K562 (cell line): ENCODE results near the gene EPS8L1. TPM values are rescaled to one million over a fixed set of nuclear protein-coding genes. Genes with fewer than 3 reads are reported as not detected.
A peak's percentile ranks its signal among the peaks of the same experiment; 100 is the strongest.

ENCODE experiments used
- ATF7 ChIP-seq: fragments of 450-650 bp; IDR thresholded peaks from 2 replicates; pipeline ENCODE4 v1.7.1; 2014; ENCODE audit warnings: mild to moderate bottlenecking, moderate library complexity
- BCL6 ChIP-seq: fragments of 250-450 bp; sonication (Bioruptor Pico); IDR thresholded peaks from 2 replicates; pipeline ENCODE4 v1.4.0; 2020
- BHLHE40 ChIP-seq: IDR thresholded peaks from 2 replicates; pipeline ENCODE4 v1.6.1; 2011; ENCODE audit warnings: low read length, improper control_type of control experiment
- CEBPG ChIP-seq, 3 experiments: fragments of 200-800 bp in 1 of 3; sonication (Bioruptor generic) in 1 of 3; sonication (generic) in 1 of 3; formaldehyde crosslinking in 1 of 3; IDR thresholded peaks in 2 of 3; conservative IDR thresholded peaks in 1 of 3; 2 replicates each; pipeline versions ENCODE4 v1.6.1 to v1.8.0; 2016 to 2022; ENCODE audit warnings: missing compliant biosample characterization in 2 of 3, missing genetic modification characterization in 2 of 3, mild to moderate bottlenecking in 1 of 3, missing genetic modification reagents in 1 of 3
- CREB1 ChIP-seq, 2 experiments: sonication (generic) in 1 of 2; formaldehyde crosslinking in 1 of 2; IDR thresholded peaks; 2 replicates each; pipeline versions ENCODE4 v1.6.1 to v1.8.0; 2012 to 2022; ENCODE audit warnings: inconsistent platforms in 1 of 2, mild to moderate bottlenecking in 1 of 2, missing genetic modification reagents in 1 of 2, moderate library complexity in 1 of 2
- CTBP1 ChIP-seq: fragments of 450-650 bp; IDR thresholded peaks from 2 replicates; pipeline ENCODE4 v1.6.1; 2016; ENCODE audit warnings: borderline replicate concordance
- DDX20 ChIP-seq: fragments of 450-650 bp; IDR thresholded peaks from 2 replicates; pipeline ENCODE4 v1.6.1; 2016; ENCODE audit warnings: missing genetic modification characterization, low read depth, mild to moderate bottlenecking, missing compliant biosample characterization, moderate library complexity
- DNMT1 ChIP-seq: fragments of 450-650 bp; IDR thresholded peaks from 2 replicates; pipeline ENCODE4 v1.6.1; 2016; ENCODE audit warnings: antibody characterized with exemption, mild to moderate bottlenecking
- EHMT2 ChIP-seq: fragments of 450-650 bp; IDR thresholded peaks from 2 replicates; pipeline ENCODE4 v1.6.1; 2018; ENCODE audit warnings: antibody characterized with exemption
- ELF1 ChIP-seq: fragments of 200-800 bp; sonication (Bioruptor generic); IDR thresholded peaks from 2 replicates; pipeline ENCODE4 v1.6.1; 2016; ENCODE audit warnings: missing genetic modification characterization, missing compliant biosample characterization
- KHSRP ChIP-seq: fragments of 450-650 bp; IDR thresholded peaks from 2 replicates; pipeline ENCODE4 v1.6.1; 2017
- LCOR ChIP-seq: sonication (generic); formaldehyde crosslinking; IDR thresholded peaks from 2 replicates; pipeline ENCODE4 v1.8.0; 2022; ENCODE audit warnings: mild to moderate bottlenecking, missing genetic modification reagents
- MEF2A ChIP-seq: IDR thresholded peaks from 2 replicates; pipeline ENCODE4 v1.6.1; 2011; ENCODE audit warnings: low read depth, mild to moderate bottlenecking, low read length, moderate library complexity; ENCODE audit not compliant: control insufficient read depth
- NR2C1 ChIP-seq, 2 experiments: fragments of 450-650 bp; IDR thresholded peaks; 2 replicates each; pipeline ENCODE4 v1.6.1; 2017; ENCODE audit warnings: mild to moderate bottlenecking in 2 of 2, antibody characterized with exemption in 1 of 2, inconsistent platforms in 1 of 2, missing compliant biosample characterization in 1 of 2, missing genetic modification characterization in 1 of 2
- SIN3B ChIP-seq: fragments of 450-650 bp; IDR thresholded peaks from 2 replicates; pipeline ENCODE4 v1.6.1; 2017; ENCODE audit warnings: low read depth, mild to moderate bottlenecking, moderate library complexity
- SIRT6 ChIP-seq: IDR thresholded peaks from one replicate; pipeline ENCODE4 v1.6.1; 2012; ENCODE audit warnings: low read depth, mild to moderate bottlenecking, control low read depth, inconsistent platforms, low read length, moderate library complexity
- SMAD1 ChIP-seq: fragments of 150-350 bp; IDR thresholded peaks from 2 replicates; pipeline ENCODE4 v1.6.1; 2014; ENCODE audit warnings: low read length, low read depth; ENCODE audit not compliant: partially characterized antibody
- SMARCB1 ChIP-seq: IDR thresholded peaks from 2 replicates; pipeline ENCODE4 v1.6.1; 2011; ENCODE audit warnings: improper control_type of control experiment, low read depth; ENCODE audit not compliant: insufficient read length
- TCF3 ChIP-seq: sonication (generic); formaldehyde crosslinking; IDR thresholded peaks from 2 replicates; pipeline ENCODE4 v1.4.0; 2020; ENCODE audit warnings: mild to moderate bottlenecking, missing genetic modification reagents
- ZKSCAN1 ChIP-seq: fragments of 150-350 bp; IDR thresholded peaks from 2 replicates; pipeline ENCODE4 v1.6.1; 2016; ENCODE audit warnings: low read depth, low read length
- ZNF3 ChIP-seq: fragments of 250-450 bp; sonication (Bioruptor Pico); IDR thresholded peaks from 2 replicates; pipeline ENCODE4 v1.5.0; 2021; ENCODE audit warnings: mild to moderate bottlenecking, moderate library complexity
- ZNF76 ChIP-seq: fragments of 250-450 bp; sonication (Bioruptor Pico); IDR thresholded peaks from 2 replicates; pipeline ENCODE4 v1.4.0; 2020; ENCODE audit warnings: mild to moderate bottlenecking, moderate library complexity, borderline replicate concordance
- ZNF79 ChIP-seq: fragments of 250-450 bp; sonication (Bioruptor Pico); IDR thresholded peaks from 2 replicates; pipeline ENCODE4 v1.4.0; 2020; ENCODE audit warnings: low read depth, mild to moderate bottlenecking, moderate library complexity
- polyA plus RNA-seq, 8 experiments: library from polyadenylated mRNA; depleted of rRNA in 4 of 8; stranded (reverse) in 5 of 8; unstranded in 3 of 8; fragments of >200 nt; fragmentation: Nextera tagmentation in 2 of 8; fragmentation: Illumina TruSeq in 1 of 8; extraction: Ambion mirVana in 2 of 8; extraction: Trizol in 1 of 8; gene quantifications; 2 replicates each; pipeline versions ENCODE4 v1.2.1 to v1.2.3, GENCODE V29; 2011 to 2014; ENCODE audit warnings: inconsistent platforms in 1 of 8, missing spikeins in 1 of 8
- total RNA-seq, 7 experiments: library from RNA; depleted of rRNA in 6 of 7; stranded (reverse); fragments of >200 nt in 6 of 7; fragmentation: Illumina TruSeq in 2 of 7; extraction: Trizol in 2 of 7; gene quantifications; 2 replicates each; pipeline versions ENCODE4 v1.2.1 to v1.2.3, GENCODE V29; 2011 to 2021; ENCODE audit warnings: low replicate concordance in 1 of 7
- TF ChIP-seq, protein P1 (sequence below), 3 experiments: IDR thresholded peaks in 2 of 3; conservative IDR thresholded peaks in 1 of 3; 2 replicates each; pipeline ENCODE4 v1.5.1; 2011 to 2012; ENCODE audit warnings: low read length in 3 of 3, mild to moderate bottlenecking in 3 of 3, control low read depth in 2 of 3, improper control_type of control experiment in 1 of 3, inconsistent platforms in 1 of 3, low read depth in 1 of 3, mixed read lengths in 1 of 3, moderate library complexity in 1 of 3; ENCODE audit not compliant: insufficient read depth in 2 of 3
- TF ChIP-seq, protein P2 (sequence below), 2 experiments: fragments of 450-650 bp in 1 of 2; sonication (generic) in 1 of 2; formaldehyde crosslinking; conservative IDR thresholded peaks; 2 replicates each; pipeline versions ENCODE4 v1.4.0 to v1.8.1; 2020 to 2022; ENCODE audit warnings: mild to moderate bottlenecking in 1 of 2, missing genetic modification reagents in 1 of 2

EPS8L1 gene
- total and polyA plus RNA-seq, 9 of the 15 experiments (the other 6 are each of a cell fraction or from before 2014, with no cell fraction given): 0.35 to 22.1 (median 11.9) TPM

DNA sequence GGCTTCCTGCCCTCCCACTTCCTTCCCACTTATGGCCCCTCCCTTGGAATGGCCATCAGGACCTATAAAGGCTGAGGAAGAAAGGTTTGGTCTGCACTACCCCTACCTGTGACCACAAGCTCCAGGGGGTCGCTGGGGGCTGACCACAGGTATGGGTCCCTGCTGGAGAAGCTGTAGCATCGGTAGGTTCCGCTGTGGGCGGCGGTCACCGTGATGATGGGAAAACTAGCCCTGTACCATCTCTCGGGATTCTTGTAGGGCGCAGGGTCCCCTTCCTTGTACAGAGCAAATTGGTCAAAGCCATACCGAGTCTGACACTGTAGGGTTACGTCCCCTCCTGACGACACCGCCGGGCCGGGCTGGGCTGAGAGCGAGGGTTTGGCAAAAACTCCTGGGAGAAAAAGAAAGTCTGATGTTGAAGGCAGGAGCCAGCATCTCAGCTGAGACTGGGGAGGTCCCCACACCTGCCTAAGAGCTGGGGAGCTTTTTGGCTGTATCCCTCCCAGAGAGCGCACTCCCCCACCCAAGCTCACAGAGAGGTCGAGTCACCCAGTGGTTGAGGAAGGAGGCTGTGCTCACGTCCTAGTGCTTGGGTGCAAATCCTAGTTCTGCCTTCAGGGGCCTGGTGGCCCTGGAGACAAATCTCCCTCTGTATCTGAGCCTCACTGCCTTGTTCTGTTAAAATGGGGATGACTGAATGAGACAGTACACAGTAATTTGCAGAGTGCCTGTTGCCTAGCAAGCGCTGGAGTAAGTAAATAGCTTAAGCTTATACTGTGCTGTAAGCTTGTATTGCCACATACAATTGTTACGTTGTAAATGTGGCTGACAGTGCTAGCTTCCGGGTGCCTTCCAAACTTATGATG is 48.0 kb upstream of the EPS8L1 start (continued):
- TF ChIP-seq, protein P1, sequence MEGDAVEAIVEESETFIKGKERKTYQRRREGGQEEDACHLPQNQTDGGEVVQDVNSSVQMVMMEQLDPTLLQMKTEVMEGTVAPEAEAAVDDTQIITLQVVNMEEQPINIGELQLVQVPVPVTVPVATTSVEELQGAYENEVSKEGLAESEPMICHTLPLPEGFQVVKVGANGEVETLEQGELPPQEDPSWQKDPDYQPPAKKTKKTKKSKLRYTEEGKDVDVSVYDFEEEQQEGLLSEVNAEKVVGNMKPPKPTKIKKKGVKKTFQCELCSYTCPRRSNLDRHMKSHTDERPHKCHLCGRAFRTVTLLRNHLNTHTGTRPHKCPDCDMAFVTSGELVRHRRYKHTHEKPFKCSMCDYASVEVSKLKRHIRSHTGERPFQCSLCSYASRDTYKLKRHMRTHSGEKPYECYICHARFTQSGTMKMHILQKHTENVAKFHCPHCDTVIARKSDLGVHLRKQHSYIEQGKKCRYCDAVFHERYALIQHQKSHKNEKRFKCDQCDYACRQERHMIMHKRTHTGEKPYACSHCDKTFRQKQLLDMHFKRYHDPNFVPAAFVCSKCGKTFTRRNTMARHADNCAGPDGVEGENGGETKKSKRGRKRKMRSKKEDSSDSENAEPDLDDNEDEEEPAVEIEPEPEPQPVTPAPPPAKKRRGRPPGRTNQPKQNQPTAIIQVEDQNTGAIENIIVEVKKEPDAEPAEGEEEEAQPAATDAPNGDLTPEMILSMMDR (IDR thresholded peaks at IDR 0.05 in 2 of 3, conservative IDR thresholded peaks at IDR 0.05 in 1 of 3; ENCODE audit: insufficient read depth in 2 of 3, low read depth in 1 of 3, low read length in 3 of 3): peak; percentile 38 to 59 (median 51)
- TF ChIP-seq SIN3B: no peak
- no peak for TF ChIP-seq SMARCB1
- TF ChIP-seq BHLHE40: 0 out of 2 replicates have a peak, but pooled peaks have one; percentile 10
- peak; percentile 38 for TF ChIP-seq SMAD1
- no peak for TF ChIP-seq BCL6
- peak; percentile 48; the same call in 1 of the 2 replicates for TF ChIP-seq CTBP1
- TF ChIP-seq ATF7: peak; percentile 56; the same call in 1 of the 2 replicates
- no peak for TF ChIP-seq NR2C1 (IDR thresholded peaks at IDR 0.05)
- TF ChIP-seq NR2C1 (tag; IDR thresholded peaks at IDR 0.05): no peak
- TF ChIP-seq LCOR (CRISPR knock-in tag): 0 out of 2 replicates have a peak, but pooled peaks have one; percentile 23
- no peak for TF ChIP-seq ZNF76 (CRISPR knock-in tag)
- TF ChIP-seq, protein P2, sequence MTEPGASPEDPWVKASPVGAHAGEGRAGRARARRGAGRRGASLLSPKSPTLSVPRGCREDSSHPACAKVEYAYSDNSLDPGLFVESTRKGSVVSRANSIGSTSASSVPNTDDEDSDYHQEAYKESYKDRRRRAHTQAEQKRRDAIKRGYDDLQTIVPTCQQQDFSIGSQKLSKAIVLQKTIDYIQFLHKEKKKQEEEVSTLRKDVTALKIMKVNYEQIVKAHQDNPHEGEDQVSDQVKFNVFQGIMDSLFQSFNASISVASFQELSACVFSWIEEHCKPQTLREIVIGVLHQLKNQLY (CRISPR knock-in tag; conservative IDR thresholded peaks at IDR 0.05): no peak
- TF ChIP-seq TCF3: peak; percentile 3; the same call in 1 of the 2 replicates
- no peak for TF ChIP-seq MEF2A
- TF ChIP-seq DNMT1: no peak
- no peak for TF ChIP-seq ZKSCAN1
- TF ChIP-seq ELF1 (tag): 0 out of 2 replicates have a peak, but pooled peaks have one; percentile 29
- TF ChIP-seq EHMT2: no peak
- no peak for TF ChIP-seq CREB1 (IDR thresholded peaks at IDR 0.05)
- peak; percentile 3; the same call in 1 of the 2 replicates for TF ChIP-seq CREB1 (CRISPR knock-in tag; IDR thresholded peaks at IDR 0.05)
- peak; percentile 74 for TF ChIP-seq CEBPG (CRISPR knock-in tag; IDR thresholded peaks at IDR 0.05)
- peak; percentile 72 to 73 for TF ChIP-seq CEBPG (tag; conservative IDR thresholded peaks at IDR 0.05 in 1 of 2, IDR thresholded peaks at IDR 0.05 in 1 of 2)
- TF ChIP-seq SIRT6: no peak
- TF ChIP-seq ZNF79 (CRISPR knock-in tag): no peak
- TF ChIP-seq DDX20 (tag): no peak
- 0 out of 2 replicates have a peak, but pooled peaks have one; percentile 23 for TF ChIP-seq KHSRP
- no peak for TF ChIP-seq ZNF3 (CRISPR knock-in tag)
